CD4-positive, alpha-beta T cell (primary cell): ENCODE results near the gene TAF3. TPM values are rescaled to one million over a fixed set of nuclear protein-coding genes. Genes with fewer than 3 reads are reported as not detected.

Experiments used
- ATAC-seq: fragments of 200-7000 bp; cut with Tn5 transposase; one replicate; pipeline ENCODE4 v1.10.0; 2022; ENCODE audit warnings: mild to moderate bottlenecking; ENCODE audit not compliant: poor library complexity
- CTCF ChIA-PET: fragments of 350-600 bp; sonication (Branson Sonifier 250); formaldehyde crosslinking; loops from one replicate; lab custom pipeline; 2021; ENCODE audit warnings: antibody characterized with exemption, inconsistent platforms; lab: Charles Lee
- POLR2A ChIA-PET: fragments of 350-600 bp; sonication (Branson Sonifier 250); formaldehyde crosslinking; loops from one replicate; lab custom pipeline; 2021; ENCODE audit warnings: antibody characterized with exemption, inconsistent platforms; lab: Charles Lee
- DNase-seq, 14 experiments: peaks; one replicate each; pipeline ENCODE4 v3.0.0-alpha.2; 2013 to 2020; ENCODE audit warnings: mixed read lengths in 2 of 14
- H3K27ac ChIP-seq, 2 donors: one replicate each; pipeline versions ENCODE4 v1.5.1 to v1.7.0; 2013; ENCODE audit warnings: low read length in 2 of 2, low read depth in 1 of 2, mild to moderate bottlenecking in 1 of 2
- H3K27me3 ChIP-seq, 2 experiments: 1 replicate in 1 of 2; 2 replicates in 1 of 2; pipeline versions ENCODE4 v1.6.1 to v1.7.0; 2013; ENCODE audit warnings: low read length in 2 of 2, control low read depth in 1 of 2, mild to moderate bottlenecking in 1 of 2, moderate library complexity in 1 of 2; ENCODE audit not compliant: insufficient read depth in 2 of 2, control insufficient read depth in 1 of 2
- H3K36me3 ChIP-seq: one replicate; pipeline ENCODE4 v1.6.1; 2013; ENCODE audit warnings: low read length, control low read depth; ENCODE audit not compliant: insufficient read depth
- H3K4me1 ChIP-seq: one replicate; pipeline ENCODE4 v1.6.1; 2013; ENCODE audit warnings: low read length, control low read depth; ENCODE audit not compliant: insufficient read depth
- H3K4me3 ChIP-seq: one replicate; pipeline ENCODE4 v1.5.1; 2013; ENCODE audit warnings: mild to moderate bottlenecking, low read length, moderate library complexity
- H3K9me3 ChIP-seq, 2 experiments: 1 replicate in 1 of 2; 2 replicates in 1 of 2; pipeline versions ENCODE4 v1.6.1 to v1.7.0; 2013; ENCODE audit warnings: low read length in 2 of 2, mild to moderate bottlenecking in 2 of 2, control low read depth in 1 of 2, moderate library complexity in 1 of 2; ENCODE audit not compliant: control insufficient read depth in 1 of 2, insufficient read depth in 1 of 2
- H3K27ac Mint-ChIP-seq: one replicate; pipeline ENCODE4 v1.8.0; 2020; ENCODE audit warnings: mixed read lengths
- H3K27me3 Mint-ChIP-seq: one replicate; pipeline ENCODE4 v1.8.0; 2021; ENCODE audit warnings: mixed read lengths
- H3K36me3 Mint-ChIP-seq: one replicate; pipeline ENCODE4 v1.8.0; 2021; ENCODE audit warnings: low read depth, mixed read lengths
- H3K4me1 Mint-ChIP-seq: one replicate; pipeline ENCODE4 v1.8.0; 2021; ENCODE audit warnings: low read depth, mixed read lengths
- H3K4me3 Mint-ChIP-seq: one replicate; pipeline ENCODE4 v1.8.0; 2020; ENCODE audit warnings: mild to moderate bottlenecking, mixed read lengths
- H3K9me3 Mint-ChIP-seq: one replicate; pipeline ENCODE4 v1.8.0; 2020; ENCODE audit warnings: mixed read lengths
- CTCF ChIP-seq: fragments of 200-600 bp; IDR thresholded peaks from one replicate; pipeline ENCODE4 v1.8.0; 2022; ENCODE audit warnings: antibody characterized with exemption, mild to moderate bottlenecking
- intact Hi-C, 2 experiments: fragments of 100-400 bp; cut with DNase I in 1 of 2; cut with micrococcal nuclease in 1 of 2; formaldehyde crosslinking; loops; one replicate each; pipeline versions ENCODE4 v1.15.1 to v1.9.0; 2023 to 2025; cut with DNase I, micrococcal nuclease
- total RNA-seq, 174 experiments: library from RNA in 2 of 174; stranded (reverse) in 2 of 174; gene quantifications; one replicate each; pipeline ENCODE4 v1.2.3 and lab custom pipeline; 2021 to 2026

Gene TAF3
- total RNA-seq, 2 experiments from 2014 or later = 12.6 to 12.8 TPM

GRCh38 chr10:7787150-7787856, 31.0 kb upstream of the TAF3 start:
- Mint-ChIP-seq H3K4me1 (peaks cover 60% of the 10 kb centered on the region), H3K27me3 (no peaks in the 10 kb centered on the region), H3K9me3 (no peaks in the 10 kb centered on the region), H3K36me3 (peaks cover 19% of the 10 kb centered on the region), H3K27ac (no peak overlapping the region), H3K4me3 (no peak overlapping the region)
- TF ChIP-seq CTCF = no peak
- H3K9me3 ChIP-seq = no peaks in the 10 kb centered on the region
- H3K27me3 ChIP-seq = no peaks in the 10 kb centered on the region
- DNase-seq (peak in 1 of 14 experiments; percentile 8), ATAC-seq (no peak)
- peak overlapping the region; percentile 42 to 45 for H3K27ac ChIP-seq
- H3K36me3 ChIP-seq = peaks cover 16% of the 10 kb centered on the region
- ChIA-PET CTCF (interaction anchor here (1.0 kb wide), 1 partner anchor 31 kb away, joined by 6 read pairs; the partner anchor contains the start of gene TAF3), POLR2A (interaction anchor here (0.6 to 3.8 kb wide), 22 partner anchors 10 to 1974 kb away, joined by 3 to 135 read pairs (median 4); partner anchors contain the start of genes GDI2 and TAF3)
- H3K4me1 ChIP-seq = peaks cover 25% of the 10 kb centered on the region
- peak overlapping the region; percentile 93 for H3K4me3 ChIP-seq
- intact Hi-C loops = loop anchor here in 1 of 2 experiments (10.0 kb wide), 1 partner anchor 373 kb away; the partner anchor contains the start of gene SFMBT2

- DNase-seq = peak; percentile 95 to 99 (median 96)
- peaks cover 27% of the 10 kb centered on the region for H3K36me3 Mint-ChIP-seq
- Histone ChIP-seq H3K27me3 (no peaks in the 10 kb centered on the region), H3K36me3 (peaks cover 22% of the 10 kb centered on the region), H3K4me3 (peak within 1 kb of the TSS; percentile 93), H3K9me3 (no peaks in the 10 kb centered on the region), H3K4me1 (peaks cover 27% of the 10 kb centered on the region), H3K27ac (peak within 1 kb of the TSS; percentile 45 to 57)
- H3K27me3 Mint-ChIP-seq = no peaks in the 10 kb centered on the region
- H3K4me1 Mint-ChIP-seq = peaks cover 66% of the 10 kb centered on the region
- H3K4me3 Mint-ChIP-seq = no peak within 1 kb of the TSS
- intact Hi-C loops = loop anchor here (1.0 to 10.0 kb wide), 2 partner anchors 30 to 373 kb away; partner anchors contain the start of genes TAF3 (in 2 of the 2) and SFMBT2 (in 1 of the 2)
- peak; percentile 95 for ATAC-seq
- ChIA-PET CTCF (interaction anchor here (0.7 to 1.0 kb wide), 2 partner anchors 26 to 30 kb away, joined by 3 to 6 read pairs; partner anchors contain the start of gene TAF3), POLR2A (interaction anchor here (0.6 to 3.8 kb wide), 22 partner anchors 10 to 1975 kb away, joined by 3 to 135 read pairs (median 4); partner anchors contain the start of genes GDI2 and TAF3)
- TF ChIP-seq CTCF = no peak
- no peak within 1 kb of the TSS for H3K27ac Mint-ChIP-seq
- H3K9me3 Mint-ChIP-seq = no peaks in the 10 kb centered on the region
Observed at GRCh38 chr10:7787857-7788638, 30.3 kb upstream of the TAF3 start, which contains the start of the genes ATP5F1C and KIN. Gene ATP5F1C (plus strand): TSS chr10:7788177. CDS start chr10:7788208, 31 bp downstream. Gene KIN (minus strand): TSS chr10:7787993. CDS start chr10:7787933, 60 bp downstream.
